Upper lobe of left lung (tissue), 6 donors: ENCODE measurements around the gene C1QTNF9. TPM values are rescaled to one million over a fixed set of nuclear protein-coding genes. Genes with fewer than 3 reads are reported as not detected.
A peak's percentile ranks its signal among the peaks of the same experiment; 100 is the strongest.

Experiments
- ATAC-seq, 2 donors: fragments of 200-7000 bp; cut with Tn5 transposase; one replicate each; pipeline ENCODE4 v1.9.1; 2022; ENCODE audit warnings: mild to moderate bottlenecking in 2 of 2, moderate library complexity in 2 of 2; ENCODE audit not compliant: low FRiP score in 2 of 2
- DNase-seq, 2 donors: peaks; one replicate each; pipeline ENCODE4 v3.0.0-alpha.2; 2019 to 2020
- H3K27ac ChIP-seq, 4 donors: fragments of 200-600 bp; sonication (generic); one replicate each; pipeline ENCODE4 v1.5.1; 2016 to 2019
- H3K27me3 ChIP-seq, 4 donors: fragments of 200-600 bp; sonication (generic); one replicate each; pipeline ENCODE4 v1.5.1; 2017 to 2019
- H3K36me3 ChIP-seq, 4 donors: fragments of 200-600 bp; sonication (generic); one replicate each; pipeline ENCODE4 v1.5.1; 2016 to 2019
- H3K4me1 ChIP-seq, 4 donors: fragments of 200-600 bp; sonication (generic); one replicate each; pipeline ENCODE4 v1.5.1; 2018 to 2019
- H3K4me3 ChIP-seq, 4 donors: fragments of 200-600 bp; sonication (generic); one replicate each; pipeline ENCODE4 v1.5.1; 2017 to 2019; ENCODE audit warnings: mild to moderate bottlenecking in 2 of 4, moderate library complexity in 1 of 4
- H3K9me3 ChIP-seq, 4 donors: fragments of 200-600 bp; sonication (generic); one replicate each; pipeline ENCODE4 v1.5.1; 2018 to 2019
- EP300 ChIP-seq, 4 donors: sonication (generic); formaldehyde crosslinking; IDR thresholded peaks; one replicate each; pipeline ENCODE4 v1.5.1; 2017; ENCODE audit warnings: antibody characterized with exemption in 4 of 4, control low read depth in 2 of 4
- POLR2A ChIP-seq, 4 donors: fragments of 450-650 bp; IDR thresholded peaks; one replicate each; pipeline ENCODE4 v1.5.1; 2016 to 2017; ENCODE audit warnings: antibody characterized with exemption in 4 of 4, mild to moderate bottlenecking in 2 of 4
- POLR2AphosphoS5 ChIP-seq, 2 donors: sonication (generic); formaldehyde crosslinking; IDR thresholded peaks; one replicate each; pipeline ENCODE4 v1.5.1; 2017; ENCODE audit warnings: antibody characterized with exemption in 2 of 2
- WGBS, 2 donors: methylation state at CpG; one replicate each; pipeline ENCODE4 v1.1.5; 2017 to 2018; 5-methylcytosine and 5-hydroxymethylcytosine counted together
- total RNA-seq, 6 donors: library from RNA; depleted of rRNA in 4 of 6; stranded (reverse); fragments of >200 nt in 4 of 6; gene quantifications; one replicate each; pipeline versions ENCODE4 v1.1.0 to v1.2.1, GENCODE V29; 2016 to 2021
- TF ChIP-seq, protein P1 (sequence below), 6 experiments: fragments of 450-650 bp in 4 of 6; fragments of 200-600 bp in 2 of 6; sonication (generic) in 2 of 6; IDR thresholded peaks; one replicate each; pipeline ENCODE4 v1.5.1; 2016 to 2019; ENCODE audit warnings: antibody characterized with exemption in 6 of 6
- donor health status: DM: no; HTN: no; CAD: no; lungs with moderate emphysema.
- donor health status: DM: no; HTN: yes; CAD: no; lungs with severe emphysema.

C1QTNF9 gene
- total RNA-seq, 6 donors from 2014 or later: 0.30 to 0.39 TPM; not detected in 4

- no peaks in the 10 kb centered on the region for H3K27me3 ChIP-seq
- H3K36me3 ChIP-seq: peaks cover 0 to 51% (median 24%) of the 10 kb centered on the region in 4 donors
- WGBS, 2 donors: 90 to 92% methylated on average over 15 to 18 of the region's 18 CpGs
- TF ChIP-seq POLR2AphosphoS5 (IDR thresholded peaks at IDR 0.05) (no peak), POLR2A (IDR thresholded peaks at IDR 0.05) (no peak), EP300 (IDR thresholded peaks at IDR 0.05) (no peak)
- TF ChIP-seq, protein P1, sequence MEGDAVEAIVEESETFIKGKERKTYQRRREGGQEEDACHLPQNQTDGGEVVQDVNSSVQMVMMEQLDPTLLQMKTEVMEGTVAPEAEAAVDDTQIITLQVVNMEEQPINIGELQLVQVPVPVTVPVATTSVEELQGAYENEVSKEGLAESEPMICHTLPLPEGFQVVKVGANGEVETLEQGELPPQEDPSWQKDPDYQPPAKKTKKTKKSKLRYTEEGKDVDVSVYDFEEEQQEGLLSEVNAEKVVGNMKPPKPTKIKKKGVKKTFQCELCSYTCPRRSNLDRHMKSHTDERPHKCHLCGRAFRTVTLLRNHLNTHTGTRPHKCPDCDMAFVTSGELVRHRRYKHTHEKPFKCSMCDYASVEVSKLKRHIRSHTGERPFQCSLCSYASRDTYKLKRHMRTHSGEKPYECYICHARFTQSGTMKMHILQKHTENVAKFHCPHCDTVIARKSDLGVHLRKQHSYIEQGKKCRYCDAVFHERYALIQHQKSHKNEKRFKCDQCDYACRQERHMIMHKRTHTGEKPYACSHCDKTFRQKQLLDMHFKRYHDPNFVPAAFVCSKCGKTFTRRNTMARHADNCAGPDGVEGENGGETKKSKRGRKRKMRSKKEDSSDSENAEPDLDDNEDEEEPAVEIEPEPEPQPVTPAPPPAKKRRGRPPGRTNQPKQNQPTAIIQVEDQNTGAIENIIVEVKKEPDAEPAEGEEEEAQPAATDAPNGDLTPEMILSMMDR (IDR thresholded peaks at IDR 0.05): no peak
- no peak overlapping the region for H3K4me3 ChIP-seq
- H3K9me3 ChIP-seq: no peaks in the 10 kb centered on the region
- DNase-seq (peak in 1 of 2 donors; percentile 58), ATAC-seq (peak; percentile 6 to 9)
- H3K27ac ChIP-seq: peak overlapping the region in 2 of 4 donors; percentile 62 to 64
- peaks cover 12 to 29% (median 21%) of the 10 kb centered on the region in 4 donors for H3K4me1 ChIP-seq
Measured at GRCh38 chr13:24281188-24282008, 28.0 kb upstream of the C1QTNF9 start.

DNA sequence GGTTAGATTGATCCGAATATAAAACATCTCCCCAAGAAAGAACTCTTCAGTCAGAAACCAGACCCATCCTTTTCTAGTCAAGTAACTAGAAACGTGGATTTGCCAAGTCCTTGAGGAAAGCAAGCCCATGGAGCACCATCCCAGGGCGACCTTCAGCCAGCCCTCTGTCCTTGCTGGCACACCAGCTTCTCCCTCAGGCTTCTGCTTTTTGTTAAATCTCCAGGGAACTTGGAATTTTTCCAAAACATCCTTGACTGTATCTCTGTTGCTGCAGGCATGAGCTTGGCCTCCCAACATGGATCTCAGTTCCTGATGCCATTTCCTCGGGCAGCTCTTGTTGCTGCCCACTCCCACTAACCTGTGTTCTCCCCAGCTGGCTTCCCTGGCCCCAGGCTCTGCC lies 27.1 kb upstream of the C1QTNF9 start:
- ATAC-seq (no peak), DNase-seq (no peak)
- Histone ChIP-seq H3K4me1 (peaks cover 12 to 29% (median 17%) of the 10 kb centered on the region in 4 donors), H3K27me3 (no peaks in the 10 kb centered on the region), H3K27ac (no peak overlapping the region), H3K4me3 (no peak overlapping the region), H3K36me3 (peaks cover 6 to 60% (median 32%) of the 10 kb centered on the region in 4 donors), H3K9me3 (no peaks in the 10 kb centered on the region)
- WGBS, 2 donors: 80 to 84% methylated on average over 4 of the region's 4 CpGs
- no peak for TF ChIP-seq EP300 (IDR thresholded peaks at IDR 0.05)
- TF ChIP-seq, protein P1 (IDR thresholded peaks at IDR 0.05): no peak
- no peak for TF ChIP-seq POLR2A (IDR thresholded peaks at IDR 0.05)
- no peak for TF ChIP-seq POLR2AphosphoS5 (IDR thresholded peaks at IDR 0.05)

- H3K4me3 ChIP-seq: no peak overlapping the region
- no peak for DNase-seq
- ATAC-seq: no peak
- TF ChIP-seq, protein P1 (IDR thresholded peaks at IDR 0.05): no peak
- TF ChIP-seq POLR2AphosphoS5 (IDR thresholded peaks at IDR 0.05): no peak
- WGBS, 2 donors: 97% methylated on average over 10 of the region's 10 CpGs
- peaks cover 7 to 13% (median 9%) of the 10 kb centered on the region in 4 donors for H3K4me1 ChIP-seq
- H3K27me3 ChIP-seq: no peaks in the 10 kb centered on the region
- no peaks in the 10 kb centered on the region for H3K9me3 ChIP-seq
- H3K27ac ChIP-seq: no peak overlapping the region
- H3K36me3 ChIP-seq: peaks cover 17 to 88% (median 56%) of the 10 kb centered on the region in 4 donors
Measured at GRCh38 chr13:24284889-24285565, 24.4 kb upstream of the C1QTNF9 start.

DNA sequence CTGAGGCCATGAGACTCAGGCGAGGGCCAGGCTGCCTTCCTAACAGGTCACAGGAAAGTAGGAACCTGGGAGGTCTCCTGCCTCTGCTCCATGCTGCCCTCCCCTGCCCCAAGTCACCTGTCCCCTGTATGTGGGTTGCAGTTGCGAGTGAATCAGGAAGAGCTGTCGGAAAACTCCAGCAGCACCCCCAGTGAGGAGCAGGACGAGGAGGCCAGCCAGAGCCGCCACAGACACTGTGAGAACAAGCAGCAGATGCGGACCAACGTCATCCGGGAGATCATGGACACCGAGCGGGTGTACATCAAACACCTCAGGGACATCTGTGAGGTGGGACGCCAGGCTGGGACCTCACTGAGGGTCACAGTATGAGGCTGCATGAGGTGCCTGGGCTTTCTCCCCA lies 22.8 kb upstream of the C1QTNF9 start:
- H3K4me3 ChIP-seq: no peak overlapping the region
- TF ChIP-seq, protein P1 (IDR thresholded peaks at IDR 0.05): no peak
- TF ChIP-seq EP300 (IDR thresholded peaks at IDR 0.05): no peak
- 94 to 96% methylated on average over 10 to 11 of the region's 11 CpGs for WGBS, 2 donors
- ATAC-seq: no peak
- no peak for DNase-seq
- no peaks in the 10 kb centered on the region for H3K9me3 ChIP-seq
- no peaks in the 10 kb centered on the region for H3K27me3 ChIP-seq
- H3K4me1 ChIP-seq: peaks cover 0 to 4% (median 3%) of the 10 kb centered on the region in 4 donors
- no peak overlapping the region for H3K27ac ChIP-seq
- H3K36me3 ChIP-seq: peaks cover 24 to 93% (median 71%) of the 10 kb centered on the region in 4 donors
